KMS-11 (cell line): ENCODE measurements around the gene DAB1.

Source experiments
- H2AFZ ChIP-seq: fragments of 200-600 bp; sonication (generic); 2 replicates; pipeline ENCODE4 v1.6.1; 2016; ENCODE audit warnings: antibody characterized with exemption, mixed run types, low read depth
- H3K27ac ChIP-seq: fragments of 200-600 bp; sonication (generic); 2 replicates; pipeline ENCODE4 v1.6.1; 2016; ENCODE audit warnings: mild to moderate bottlenecking, mixed run types
- H3K27me3 ChIP-seq: fragments of 200-600 bp; sonication (generic); 2 replicates; pipeline ENCODE4 v1.6.1; 2017; ENCODE audit warnings: mild to moderate bottlenecking, low read depth, mixed run types, moderate library complexity; ENCODE audit not compliant: insufficient read depth
- H3K36me3 ChIP-seq: fragments of 200-600 bp; sonication (generic); 2 replicates; pipeline ENCODE4 v1.6.1; 2017; ENCODE audit warnings: mild to moderate bottlenecking, mixed run types; ENCODE audit not compliant: insufficient read depth
- H3K4me1 ChIP-seq: fragments of 200-600 bp; sonication (generic); 2 replicates; pipeline ENCODE4 v1.6.1; 2016; ENCODE audit warnings: mild to moderate bottlenecking, low read depth, mixed run types; ENCODE audit not compliant: poor library complexity, severe bottlenecking
- H3K4me2 ChIP-seq: fragments of 200-600 bp; sonication (generic); 2 replicates; pipeline ENCODE4 v1.7.0; 2016; ENCODE audit warnings: mild to moderate bottlenecking, mixed run types
- H3K4me3 ChIP-seq: fragments of 200-600 bp; sonication (generic); IDR thresholded peaks from 2 replicates; pipeline ENCODE4 v1.6.1; 2017; ENCODE audit warnings: low read depth, low read length, mixed read lengths; ENCODE audit not compliant: insufficient read depth
- H3K79me2 ChIP-seq: fragments of 200-600 bp; sonication (generic); 2 replicates; pipeline ENCODE4 v1.6.1; 2016; ENCODE audit warnings: low read depth, mixed run types; ENCODE audit not compliant: insufficient read depth
- H3K9ac ChIP-seq: fragments of 200-600 bp; sonication (generic); 2 replicates; pipeline ENCODE4 v1.6.1; 2016; ENCODE audit warnings: mild to moderate bottlenecking, mixed run types
- H4K20me1 ChIP-seq: fragments of 200-600 bp; sonication (generic); 2 replicates; pipeline ENCODE4 v1.6.1; 2016; ENCODE audit warnings: mild to moderate bottlenecking, mixed run types; ENCODE audit not compliant: insufficient read depth
- TF ChIP-seq, protein P1 (sequence below): fragments of 200-600 bp; sonication (generic); conservative IDR thresholded peaks from 2 replicates; pipeline ENCODE4 v1.6.1; 2017; ENCODE audit warnings: low read depth, mild to moderate bottlenecking, antibody characterized with exemption, low read length, moderate library complexity, mixed read lengths

The DAB1 gene

DNA sequence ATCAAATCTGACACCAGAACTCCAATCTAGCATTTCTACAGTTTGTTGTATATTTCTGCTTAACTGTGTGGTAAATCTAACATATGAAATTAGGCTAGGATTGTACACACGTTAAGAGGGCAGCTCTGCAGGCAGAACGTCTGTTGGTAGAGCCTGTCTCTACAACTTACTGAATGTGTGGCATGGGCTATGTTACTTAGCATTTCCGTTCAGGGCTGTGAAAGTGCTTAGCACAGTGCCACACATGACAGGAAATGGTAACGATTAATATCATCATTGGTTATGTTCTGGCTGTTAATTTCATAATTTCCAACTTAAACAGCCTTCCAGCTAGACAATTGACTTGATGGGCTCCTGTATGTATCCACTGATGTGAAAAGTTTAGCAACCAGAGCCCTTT is 448.4 kb downstream of the DAB1 start:
- Histone ChIP-seq H2AFZ (no peak overlapping the region), H3K79me2 (no peaks in the 10 kb centered on the region), H3K9ac (no peak overlapping the region), H3K27me3 (no peaks in the 10 kb centered on the region), H3K4me2 (no peak overlapping the region), H3K27ac (no peak overlapping the region), H3K4me1 (no peaks in the 10 kb centered on the region), H3K4me3 (no peak overlapping the region), H3K36me3 (no peaks in the 10 kb centered on the region), H4K20me1 (no peaks in the 10 kb centered on the region)
- TF ChIP-seq, protein P1, sequence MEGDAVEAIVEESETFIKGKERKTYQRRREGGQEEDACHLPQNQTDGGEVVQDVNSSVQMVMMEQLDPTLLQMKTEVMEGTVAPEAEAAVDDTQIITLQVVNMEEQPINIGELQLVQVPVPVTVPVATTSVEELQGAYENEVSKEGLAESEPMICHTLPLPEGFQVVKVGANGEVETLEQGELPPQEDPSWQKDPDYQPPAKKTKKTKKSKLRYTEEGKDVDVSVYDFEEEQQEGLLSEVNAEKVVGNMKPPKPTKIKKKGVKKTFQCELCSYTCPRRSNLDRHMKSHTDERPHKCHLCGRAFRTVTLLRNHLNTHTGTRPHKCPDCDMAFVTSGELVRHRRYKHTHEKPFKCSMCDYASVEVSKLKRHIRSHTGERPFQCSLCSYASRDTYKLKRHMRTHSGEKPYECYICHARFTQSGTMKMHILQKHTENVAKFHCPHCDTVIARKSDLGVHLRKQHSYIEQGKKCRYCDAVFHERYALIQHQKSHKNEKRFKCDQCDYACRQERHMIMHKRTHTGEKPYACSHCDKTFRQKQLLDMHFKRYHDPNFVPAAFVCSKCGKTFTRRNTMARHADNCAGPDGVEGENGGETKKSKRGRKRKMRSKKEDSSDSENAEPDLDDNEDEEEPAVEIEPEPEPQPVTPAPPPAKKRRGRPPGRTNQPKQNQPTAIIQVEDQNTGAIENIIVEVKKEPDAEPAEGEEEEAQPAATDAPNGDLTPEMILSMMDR: no peak

DNA sequence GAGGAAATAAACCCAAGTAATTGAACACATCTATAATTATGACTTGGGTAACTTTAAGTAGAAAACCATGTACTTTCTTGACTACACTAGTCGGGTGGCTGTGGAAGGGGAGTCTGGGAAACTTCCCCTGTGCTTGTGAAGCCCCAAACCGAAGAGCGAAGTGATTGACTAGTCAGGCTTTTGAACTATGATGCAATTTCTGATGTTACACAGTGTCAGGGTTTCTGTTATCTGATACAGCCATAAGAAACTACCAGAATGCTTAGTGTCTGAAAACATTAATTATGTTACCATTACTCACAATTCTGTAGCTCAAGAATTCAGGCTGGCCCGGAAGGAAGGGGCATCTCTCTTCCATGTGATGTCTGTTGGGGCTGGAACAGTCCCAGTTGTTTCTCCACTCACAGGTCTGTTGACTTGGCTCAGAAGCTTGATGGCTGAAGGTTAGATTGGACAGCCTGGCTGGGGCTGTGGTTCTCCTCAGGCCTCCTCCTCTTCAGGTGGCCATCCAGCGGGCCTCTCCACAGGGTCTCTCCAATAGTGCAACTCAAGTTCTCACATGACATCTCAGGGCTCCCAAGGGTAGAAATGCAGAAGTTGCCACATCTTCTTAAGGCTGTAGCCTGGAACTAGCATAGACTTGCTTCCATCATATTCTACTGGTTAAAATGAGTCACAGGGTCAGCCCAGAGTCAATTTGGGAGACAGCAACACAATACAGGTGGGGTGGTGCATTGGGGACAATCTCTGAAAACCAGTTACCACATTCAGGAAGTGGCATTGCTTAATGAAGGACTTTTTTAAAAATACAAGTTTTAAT is 449.7 kb downstream of the DAB1 start:
- Histone ChIP-seq H3K4me3 (no peak overlapping the region), H3K9ac (no peak overlapping the region), H4K20me1 (no peaks in the 10 kb centered on the region), H3K79me2 (no peaks in the 10 kb centered on the region), H3K27ac (no peak overlapping the region), H3K27me3 (no peaks in the 10 kb centered on the region), H3K4me2 (no peak overlapping the region), H3K4me1 (no peaks in the 10 kb centered on the region), H2AFZ (no peak overlapping the region), H3K36me3 (no peaks in the 10 kb centered on the region)
- TF ChIP-seq, protein P1: no peak

DNA sequence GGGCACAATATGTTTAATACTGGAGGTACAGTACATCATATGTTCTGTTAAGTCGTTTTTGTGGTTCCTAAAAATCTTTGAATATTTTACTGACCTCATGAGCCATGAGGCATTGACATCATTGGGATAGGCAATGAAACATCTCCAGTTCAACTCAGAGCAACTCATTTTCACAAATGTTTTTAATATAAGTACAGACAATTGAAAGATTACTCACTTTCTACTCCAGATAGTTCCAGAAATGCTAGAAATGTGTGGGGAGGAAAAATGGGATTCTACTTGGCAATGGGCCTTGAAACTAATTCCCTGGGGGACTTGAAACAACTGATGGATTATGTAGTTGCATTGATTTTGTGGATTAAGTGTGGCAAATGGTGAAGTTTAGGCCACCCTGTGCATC is 450.9 kb downstream of the DAB1 start:
- no peaks in the 10 kb centered on the region for H3K79me2 ChIP-seq
- no peak overlapping the region for H3K9ac ChIP-seq
- H3K27me3 ChIP-seq: no peaks in the 10 kb centered on the region
- no peak overlapping the region for H3K27ac ChIP-seq
- H3K4me2 ChIP-seq: no peak overlapping the region
- TF ChIP-seq, protein P1: no peak
- no peak overlapping the region for H3K4me3 ChIP-seq
- H3K4me1 ChIP-seq: no peaks in the 10 kb centered on the region
- no peak overlapping the region for H2AFZ ChIP-seq
- H3K36me3 ChIP-seq: no peaks in the 10 kb centered on the region
- H4K20me1 ChIP-seq: no peaks in the 10 kb centered on the region

DNA sequence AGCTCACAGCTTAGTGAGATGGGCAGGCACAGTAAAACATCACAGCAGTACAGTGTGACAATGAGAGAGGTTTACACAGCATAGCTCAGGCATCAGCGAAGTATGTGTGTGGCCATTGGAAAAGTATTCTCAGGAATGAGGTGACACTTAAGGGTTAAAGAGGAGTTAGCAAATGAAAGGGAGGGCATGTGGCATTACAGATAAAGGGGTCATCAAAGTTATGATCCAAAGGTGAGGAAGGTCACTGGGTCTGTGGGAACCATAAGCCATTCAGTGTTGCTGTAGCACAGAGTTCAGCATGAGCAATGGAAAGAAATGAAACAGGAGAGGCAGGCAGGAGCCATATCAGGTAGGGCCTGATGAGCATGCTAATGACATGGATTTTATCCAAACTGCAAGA is 453.6 kb downstream of the DAB1 start:
- Histone ChIP-seq H3K27ac (no peak overlapping the region), H3K9ac (no peak overlapping the region), H3K79me2 (no peaks in the 10 kb centered on the region), H2AFZ (no peak overlapping the region), H3K4me3 (no peak overlapping the region), H3K4me2 (no peak overlapping the region), H4K20me1 (no peaks in the 10 kb centered on the region), H3K27me3 (no peaks in the 10 kb centered on the region), H3K4me1 (no peaks in the 10 kb centered on the region), H3K36me3 (no peaks in the 10 kb centered on the region)
- TF ChIP-seq, protein P1: no peak
